GM18511 (cell line): ENCODE data around the gene NDUFC2.
"Not testable (repeated sequence)": the region's sequence is repeated elsewhere in the genome, so short reads cannot be mapped to it uniquely, and the experiment has no call there.

ENCODE experiments used
- ATAC-seq: cut with Tn5 transposase; IDR thresholded peaks from one replicate; pipeline ENCODE4 v1.9.1; 2021; ENCODE audit warnings: mild to moderate bottlenecking, moderate library complexity; ENCODE audit not compliant: unreplicated experiment

NDUFC2 gene

GRCh38 chr11:78079232-78080083 is at the start of gene NDUFC2:
TSS of gene NDUFC2 (minus strand) at chr11:78079862. CDS start at chr11:78079744, 118 bp downstream.
- ATAC-seq: peak; percentile 79

GRCh38 chr11:78127403-78127802 is 47.7 kb upstream of the NDUFC2 start:
- no peak for ATAC-seq

- peak; percentile 90 for ATAC-seq
Observed at GRCh38 chr11:78112582-78113275, 33.1 kb upstream of the NDUFC2 start.

GRCh38 chr11:78111298-78111697 is 31.6 kb upstream of the NDUFC2 start:
- no peak for ATAC-seq

- no peak for ATAC-seq
Observed at GRCh38 chr11:78110830-78111229, 31.2 kb upstream of the NDUFC2 start.

- no peak for ATAC-seq
Observed at GRCh38 chr11:78110351-78110750, 30.7 kb upstream of the NDUFC2 start.

- no peak for ATAC-seq
Observed at GRCh38 chr11:78109081-78110015, 29.7 kb upstream of the NDUFC2 start.

- no peak for ATAC-seq
Observed at GRCh38 chr11:78100676-78101472, 21.2 kb upstream of the NDUFC2 start.

- no peak for ATAC-seq
Observed at GRCh38 chr11:78100261-78100660, 20.6 kb upstream of the NDUFC2 start.

GRCh38 chr11:78099666-78100065 is 20.0 kb upstream of the NDUFC2 start:
- ATAC-seq: no peak

- no peak for ATAC-seq
Observed at GRCh38 chr11:78097666-78098385, 18.2 kb upstream of the NDUFC2 start.

- ATAC-seq: no peak
Observed at GRCh38 chr11:78094250-78094649, 14.6 kb upstream of the NDUFC2 start.

GRCh38 chr11:78086521-78087074 is 6.9 kb upstream of the NDUFC2 start:
- not testable (repeated sequence) for ATAC-seq

- ATAC-seq: no peak
Observed at GRCh38 chr11:78085972-78086371, 6.3 kb upstream of the NDUFC2 start.

GRCh38 chr11:78084506-78084905 is 4.8 kb upstream of the NDUFC2 start:
- not testable (repeated sequence) for ATAC-seq

- no peak for ATAC-seq
Observed at GRCh38 chr11:78083021-78083420, 3.4 kb upstream of the NDUFC2 start.

GRCh38 chr11:78082146-78082545 is 2.5 kb upstream of the NDUFC2 start:
- no peak for ATAC-seq

- no peak for ATAC-seq
Observed at GRCh38 chr11:78081583-78081982, 1.9 kb upstream of the NDUFC2 start.

GRCh38 chr11:78080818-78081495 is 1.3 kb upstream of the NDUFC2 start:
- no peak for ATAC-seq
